ENCODE measurements around the gene ZNF532.

ZNF532 gene

GRCh38 chr18:58861353-58861752, 3.3 kb upstream of the ZNF532 start:
- H3K27ac ChIP-seq, result no peak overlapping the region

GRCh38 chr18:58861861-58862301, 2.8 kb upstream of the ZNF532 start:
- no peak for TF ChIP-seq CTCF (conservative IDR thresholded peaks at IDR 0.05)
- H3K27ac ChIP-seq, result no peak overlapping the region

More at GRCh38 chr18:58861353-58861752, 3.3 kb upstream of the ZNF532 start:
- TF ChIP-seq CTCF (conservative IDR thresholded peaks at IDR 0.05), result no peak

- TF ChIP-seq CTCF (conservative IDR thresholded peaks at IDR 0.05), result no peak
- peak overlapping the region; percentile 68; the same call in 1 of the 2 replicates for H3K27ac ChIP-seq
Measured at GRCh38 chr18:58862356-58862755, 2.3 kb upstream of the ZNF532 start.

- H3K27ac ChIP-seq, result peak overlapping the region; percentile 68; the same call in 1 of the 2 replicates
- no peak for TF ChIP-seq CTCF (conservative IDR thresholded peaks at IDR 0.05)
Measured at GRCh38 chr18:58862851-58863538, 1.7 kb upstream of the ZNF532 start.

GRCh38 chr18:58863539-58864145, 1.0 kb upstream of the ZNF532 start:
- TF ChIP-seq CTCF (conservative IDR thresholded peaks at IDR 0.05), result no peak
- H3K27ac ChIP-seq, result peak overlapping the region; percentile 68; the same call in 1 of the 2 replicates

- H3K27ac ChIP-seq, result peak overlapping the region; percentile 68; the same call in 1 of the 2 replicates
- no peak for TF ChIP-seq CTCF (conservative IDR thresholded peaks at IDR 0.05)
Measured at GRCh38 chr18:58865033-58865590, 435 bp downstream of the ZNF532 start.

GRCh38 chr18:58865701-58866065, 1.0 kb downstream of the ZNF532 start:
- peak overlapping the region; percentile 36; the same call in 1 of the 2 replicates for H3K27ac ChIP-seq

More at GRCh38 chr18:58865701-58866065, 1.0 kb downstream of the ZNF532 start:
- no peak for TF ChIP-seq CTCF (conservative IDR thresholded peaks at IDR 0.05)
